ENCODE results near the gene LRSAM1.

Gene LRSAM1

GRCh38 chr9:127519301-127520166 is 68.2 kb downstream of the LRSAM1 start:
- no peak for DNase-seq

GRCh38 chr9:127520941-127521918 is 69.9 kb downstream of the LRSAM1 start:
- DNase-seq = no peak

GRCh38 chr9:127521919-127522304 is 70.6 kb downstream of the LRSAM1 start:
- no peak for DNase-seq

DNA sequence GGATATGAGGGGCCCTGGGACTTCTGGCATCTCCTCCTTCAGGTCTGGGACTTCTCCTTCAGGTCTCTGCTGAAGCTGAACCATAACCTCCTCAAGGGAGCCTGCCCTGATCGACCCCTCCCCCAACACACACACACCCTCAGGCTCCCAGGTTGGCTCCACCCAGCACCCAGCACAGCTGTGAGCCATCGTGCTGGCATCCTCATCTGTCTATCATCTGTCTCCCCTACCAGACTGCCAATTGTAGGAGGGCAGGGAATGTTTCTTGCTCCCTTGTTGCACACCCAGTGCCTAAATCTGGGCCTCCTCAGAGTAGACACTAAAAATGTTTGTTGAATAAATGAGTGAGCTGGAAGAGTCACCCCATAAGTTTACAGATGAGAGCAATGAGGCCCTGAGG is 71.4 kb downstream of the LRSAM1 start:
- DNase-seq = no peak

GRCh38 chr9:127523312-127523851 is 72.1 kb downstream of the LRSAM1 start:
- no peak for DNase-seq

DNA sequence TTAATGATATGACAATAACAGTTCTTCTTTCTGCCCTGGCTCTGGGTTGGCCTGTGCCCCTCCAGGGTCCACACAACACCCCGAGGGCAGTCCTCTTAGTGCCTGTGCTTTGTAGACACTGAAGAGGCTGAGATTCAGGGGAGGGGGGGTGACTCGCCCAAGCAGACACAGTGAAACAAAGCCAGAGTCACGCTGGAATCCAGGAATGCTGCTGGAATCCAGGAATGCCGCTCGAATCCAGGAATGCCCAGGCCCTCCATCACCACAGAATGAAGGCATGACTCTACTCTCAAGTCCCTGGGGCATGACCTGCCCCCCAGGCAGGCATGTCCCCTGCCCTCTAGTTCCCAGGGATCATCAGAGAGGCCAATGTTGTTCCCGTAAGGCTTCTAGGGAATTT is 73.1 kb downstream of the LRSAM1 start:
- no peak for DNase-seq

GRCh38 chr9:127525401-127526188 is 74.3 kb downstream of the LRSAM1 start:
- DNase-seq = no peak

- DNase-seq = no peak
Observed at GRCh38 chr9:127526655-127527559, 75.6 kb downstream of the LRSAM1 start.

DNA sequence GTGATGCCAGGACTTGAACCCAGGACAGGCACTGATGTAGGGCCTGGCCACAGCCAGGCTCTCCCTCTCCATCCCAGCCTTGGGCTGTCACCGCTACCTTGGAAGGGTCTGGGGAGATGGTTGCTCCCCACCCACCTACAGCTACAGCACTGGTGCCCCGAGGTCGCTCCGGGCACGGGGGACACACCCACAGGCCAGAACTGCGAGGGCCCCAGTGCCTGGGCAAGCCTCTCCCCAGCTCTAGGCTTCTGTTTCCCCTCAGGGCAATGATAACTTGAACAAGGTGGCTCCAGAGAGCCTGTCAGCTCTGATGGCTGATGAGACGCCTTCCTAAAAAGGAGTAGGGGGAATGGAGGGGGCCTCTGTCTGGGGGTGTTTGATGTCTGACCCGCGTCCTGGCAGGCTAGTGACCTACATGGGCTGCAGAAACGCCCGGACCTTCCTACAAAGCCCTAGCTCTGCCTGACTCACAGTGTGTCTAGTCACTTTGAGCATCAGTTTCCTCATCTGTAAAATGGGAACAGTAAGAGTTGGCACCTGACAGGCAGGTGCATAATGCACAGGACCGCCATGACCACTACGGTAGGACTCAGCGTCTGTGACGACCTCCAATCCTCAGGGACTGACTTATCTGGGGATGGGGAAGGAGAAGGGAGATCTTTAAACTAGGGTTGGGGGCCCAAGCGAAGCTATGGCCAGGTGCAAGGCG is 76.4 kb downstream of the LRSAM1 start:
- DNase-seq = no peak

DNA sequence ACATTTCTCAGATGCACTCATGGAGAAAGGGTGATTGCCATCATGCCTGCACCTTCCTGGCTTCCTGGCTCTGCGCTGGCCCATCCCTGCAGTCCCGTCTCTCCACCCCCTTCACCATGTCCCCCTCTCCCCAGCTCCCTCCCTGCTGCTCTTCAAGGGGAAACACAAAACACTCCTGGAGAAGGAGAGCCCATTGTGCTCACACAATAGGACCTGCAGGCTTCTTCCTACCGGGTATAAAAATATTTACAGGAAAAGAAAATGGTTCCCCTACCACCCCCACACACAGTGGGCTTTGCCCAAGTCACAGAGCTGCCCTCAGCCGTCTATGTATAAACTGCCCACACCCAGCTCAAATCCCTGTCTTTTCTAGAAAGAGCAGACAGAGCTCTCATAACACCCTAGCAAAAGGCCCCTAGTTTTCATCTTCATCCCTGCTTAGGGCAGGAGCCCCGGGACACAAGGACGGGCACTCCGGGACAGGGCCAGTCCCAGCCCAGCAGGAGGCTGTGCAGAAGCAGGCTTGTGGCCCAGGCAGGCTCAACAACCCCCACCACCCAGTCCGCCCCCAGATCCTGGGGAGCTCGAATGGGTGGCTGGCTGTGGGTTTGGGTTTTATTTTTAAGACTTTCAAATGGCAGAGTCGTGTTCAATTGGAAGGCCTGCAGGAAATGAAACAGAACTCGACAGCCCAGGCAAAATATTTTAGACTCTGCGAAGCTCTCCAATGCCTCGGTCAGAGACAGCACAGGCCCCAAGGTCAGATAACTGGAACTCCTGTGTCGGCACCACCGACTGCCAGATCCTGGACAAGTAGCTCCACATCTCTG is 77.3 kb downstream of the LRSAM1 start:
- no peak for DNase-seq

DNA sequence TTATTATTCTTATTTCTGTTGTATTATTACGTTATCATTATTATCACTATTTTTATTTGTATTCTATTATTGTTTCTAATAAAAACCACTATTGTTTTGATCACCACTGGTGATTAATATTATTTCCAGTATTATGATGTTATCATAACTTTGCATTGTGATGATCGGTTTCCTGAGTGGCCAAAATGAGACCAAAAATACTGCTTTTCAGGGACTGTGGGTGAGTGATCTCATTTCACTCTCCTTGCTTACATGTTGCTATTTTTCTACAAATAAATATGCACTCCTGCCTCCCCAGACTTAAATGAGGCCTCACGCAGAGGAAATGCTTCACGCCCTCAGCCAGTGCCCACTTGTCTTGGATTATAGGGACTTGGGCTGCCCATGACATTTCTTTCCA is 78.4 kb downstream of the LRSAM1 start:
- DNase-seq = no peak

- no peak for DNase-seq
Observed at GRCh38 chr9:127530206-127530941, 79.1 kb downstream of the LRSAM1 start.

DNA sequence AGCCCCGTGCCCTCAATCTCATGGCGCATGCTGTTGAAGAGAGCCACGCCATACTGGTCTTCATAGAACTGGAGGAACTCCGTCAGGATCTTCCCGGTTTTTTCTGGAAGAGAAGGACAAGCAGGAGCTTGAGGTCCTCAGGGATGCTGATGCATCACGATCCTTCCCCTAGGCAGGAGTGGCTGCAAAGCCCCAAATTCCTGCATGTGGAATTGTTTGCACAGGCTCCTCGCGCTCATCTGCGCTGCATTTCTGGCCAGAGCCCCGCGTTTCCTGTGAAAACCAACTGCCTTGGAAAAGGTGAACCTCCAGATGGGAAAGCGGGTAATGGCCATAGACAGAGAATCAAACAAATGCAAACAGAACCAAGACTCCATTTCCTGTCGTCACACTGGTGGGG is 80.4 kb downstream of the LRSAM1 start:
- DNase-seq = no peak

DNA sequence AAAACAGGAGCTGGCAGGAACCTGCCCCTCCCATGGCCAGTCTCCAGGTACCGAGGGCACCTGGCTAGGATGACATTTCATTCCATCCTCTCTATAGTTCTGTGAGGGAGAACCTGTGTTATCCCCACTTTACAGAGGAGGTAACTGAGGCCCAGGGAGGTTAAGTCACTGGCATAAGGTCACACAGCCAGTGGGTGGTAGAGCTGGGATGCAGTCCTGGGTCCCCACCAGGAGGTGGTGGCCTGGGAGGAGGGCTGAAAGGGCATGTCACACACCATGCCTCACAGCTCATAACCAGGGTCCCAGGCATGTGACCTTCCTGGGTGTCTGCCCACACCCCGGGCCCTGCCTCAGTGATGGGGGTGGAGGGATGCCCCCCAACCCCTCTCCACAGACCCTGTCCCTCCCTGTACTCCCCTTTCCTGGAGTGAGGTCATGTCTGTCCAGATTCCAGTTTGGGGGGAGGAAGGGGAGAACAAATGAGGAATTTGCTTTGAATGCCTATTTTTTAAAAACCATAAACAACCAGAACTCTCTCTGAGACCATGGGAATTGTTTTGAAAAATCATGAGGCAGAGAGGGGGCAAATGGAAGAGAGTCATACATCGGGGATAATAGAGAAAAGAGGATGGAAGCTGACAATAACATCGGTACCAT is 83.1 kb downstream of the LRSAM1 start:
- no peak for DNase-seq

DNA sequence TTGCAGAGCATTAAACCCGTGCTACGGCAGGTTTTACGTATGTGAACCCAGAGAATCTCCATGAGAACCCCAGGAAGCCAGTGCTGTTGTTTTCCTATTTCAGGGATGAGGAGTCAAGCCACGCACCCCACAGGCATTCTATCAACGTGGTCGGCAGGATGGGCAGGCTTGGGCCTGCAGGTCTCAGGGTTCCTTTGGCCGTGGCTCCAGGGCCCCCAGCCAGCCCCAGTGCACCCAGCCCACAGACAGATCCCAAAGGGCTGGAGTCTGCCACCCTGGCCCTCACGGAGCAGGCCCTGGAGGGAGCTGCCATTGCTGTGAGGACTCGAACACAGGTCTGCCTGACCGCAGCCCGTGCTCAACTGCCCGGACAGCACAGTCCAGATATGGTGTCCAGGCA is 83.6 kb downstream of the LRSAM1 start:
- DNase-seq = no peak

DNA sequence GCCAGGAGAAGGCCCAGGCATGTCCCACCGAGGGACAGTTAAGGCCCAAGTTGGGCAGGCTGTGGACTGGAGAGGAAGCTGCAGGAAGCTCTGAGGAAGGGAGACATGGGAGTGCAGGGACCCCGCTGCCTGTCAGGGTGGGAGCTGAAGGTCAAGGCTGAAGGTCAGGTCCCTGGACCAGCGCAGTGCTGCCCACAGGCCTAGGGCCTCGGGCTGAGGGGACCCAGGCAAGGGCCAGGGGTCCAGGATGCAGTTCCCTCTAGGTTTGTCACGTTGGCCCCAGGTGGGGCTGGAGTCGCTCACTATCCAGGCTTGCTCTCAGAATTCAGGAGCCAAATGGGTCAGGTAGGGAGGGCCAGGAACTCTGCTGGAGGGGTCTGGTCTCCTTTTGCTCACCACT is 84.1 kb downstream of the LRSAM1 start:
- no peak for DNase-seq

DNA sequence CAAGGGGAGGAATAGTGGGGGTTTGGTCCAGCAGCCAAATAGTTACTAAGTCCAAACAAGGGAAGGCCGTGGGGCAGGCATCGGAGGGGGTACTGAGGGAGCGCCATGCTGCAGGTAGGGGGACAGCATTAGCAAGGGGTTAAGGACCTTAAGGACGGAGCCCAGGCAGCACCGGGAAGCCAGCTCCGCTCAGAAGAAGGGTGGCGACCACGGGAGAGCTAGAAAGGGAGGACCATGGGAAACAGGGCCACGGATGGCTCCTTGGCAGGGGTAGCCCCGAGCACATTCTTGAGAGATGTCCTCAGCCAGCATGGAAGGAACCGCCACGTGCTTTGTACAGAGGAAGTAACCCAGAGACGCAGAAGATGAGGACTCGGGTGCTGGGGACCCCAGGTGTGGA is 84.5 kb downstream of the LRSAM1 start:
- DNase-seq = no peak

GRCh38 chr9:127536499-127536898 is 85.2 kb downstream of the LRSAM1 start:
- DNase-seq = no peak

- no peak for DNase-seq
Observed at GRCh38 chr9:127537014-127537413, 85.7 kb downstream of the LRSAM1 start.

All from DMS79 treated with DMSO at 0.1 percent for 48 hours (cell line).